Duodenal mucosa (tissue), 2 donors: ENCODE data around the gene CACNA1F.
A peak's percentile ranks its signal among the peaks of the same experiment; 100 is the strongest.

Source experiments
- H3K27ac ChIP-seq: one replicate; pipeline ENCODE4 v1.7.0; 2013; ENCODE audit warnings: low read depth, low read length
- H3K27me3 ChIP-seq, 2 donors: one replicate each; pipeline ENCODE4 v1.7.0; 2013; ENCODE audit warnings: low read length in 2 of 2, control low read depth in 1 of 2; ENCODE audit not compliant: insufficient read depth in 2 of 2, control insufficient read depth in 1 of 2
- H3K36me3 ChIP-seq, 2 donors: one replicate each; pipeline ENCODE4 v1.7.0; 2013; ENCODE audit warnings: low read length in 2 of 2, control low read depth in 1 of 2; ENCODE audit not compliant: insufficient read depth in 2 of 2, control insufficient read depth in 1 of 2
- H3K4me1 ChIP-seq, 2 donors: one replicate each; pipeline ENCODE4 v1.7.0; 2013; ENCODE audit warnings: low read length in 2 of 2, control low read depth in 1 of 2; ENCODE audit not compliant: insufficient read depth in 2 of 2, control insufficient read depth in 1 of 2
- H3K4me3 ChIP-seq, 2 donors: one replicate each; pipeline ENCODE4 v1.7.0; 2013; ENCODE audit warnings: low read length in 2 of 2, low read depth in 1 of 2
- H3K9ac ChIP-seq, 2 donors: one replicate each; pipeline ENCODE4 v1.7.0; 2013; ENCODE audit warnings: low read length in 2 of 2, low read depth in 1 of 2
- H3K9me3 ChIP-seq, 2 donors: one replicate each; pipeline ENCODE4 v1.7.0; 2013; ENCODE audit warnings: low read length in 2 of 2, control low read depth in 1 of 2; ENCODE audit not compliant: control insufficient read depth in 1 of 2

CACNA1F gene

GRCh38 chrX:49167740-49168108, 65.4 kb downstream of the CACNA1F start:
- peak overlapping the region; percentile 71 to 80 for H3K9ac ChIP-seq
- H3K27me3 ChIP-seq: no peaks in the 10 kb centered on the region
- no peaks in the 10 kb centered on the region for H3K9me3 ChIP-seq
- peaks cover 10 to 24% of the 10 kb centered on the region in 2 donors for H3K4me1 ChIP-seq
- H3K36me3 ChIP-seq: no peaks in the 10 kb centered on the region
- H3K4me3 ChIP-seq: peak overlapping the region; percentile 63 to 66
- peak overlapping the region; percentile 94 for H3K27ac ChIP-seq

GRCh38 chrX:49166914-49167739, 66.0 kb downstream of the CACNA1F start:
- H3K4me3 ChIP-seq: peak overlapping the region; percentile 63 to 66
- H3K9me3 ChIP-seq: no peaks in the 10 kb centered on the region

GRCh38 chrX:49165901-49166881, 66.9 kb downstream of the CACNA1F start:
- peak overlapping the region; percentile 71 to 80 for H3K9ac ChIP-seq
- peak overlapping the region; percentile 63 to 66 for H3K4me3 ChIP-seq
- H3K36me3 ChIP-seq: no peaks in the 10 kb centered on the region
- H3K4me1 ChIP-seq: peaks cover 10 to 22% of the 10 kb centered on the region in 2 donors
- H3K27me3 ChIP-seq: no peaks in the 10 kb centered on the region
- H3K27ac ChIP-seq: peak overlapping the region; percentile 94
- no peaks in the 10 kb centered on the region for H3K9me3 ChIP-seq

More at GRCh38 chrX:49166914-49167739, 66.0 kb downstream of the CACNA1F start:
- Histone ChIP-seq H3K27ac (peak overlapping the region; percentile 94), H3K36me3 (no peaks in the 10 kb centered on the region), H3K4me1 (peaks cover 10 to 22% of the 10 kb centered on the region in 2 donors), H3K9ac (peak overlapping the region; percentile 71 to 80), H3K27me3 (no peaks in the 10 kb centered on the region)

GRCh38 chrX:49164589-49165360, 68.4 kb downstream of the CACNA1F start:
- Histone ChIP-seq H3K27me3 (no peaks in the 10 kb centered on the region), H3K4me1 (peaks cover 10 to 22% of the 10 kb centered on the region in 2 donors), H3K36me3 (no peaks in the 10 kb centered on the region), H3K9ac (peak overlapping the region in 1 of 2 donors; percentile 66), H3K27ac (peak overlapping the region; percentile 20), H3K9me3 (no peaks in the 10 kb centered on the region), H3K4me3 (no peak overlapping the region)

- peak overlapping the region; percentile 92 for H3K27ac ChIP-seq
- H3K9ac ChIP-seq: peak overlapping the region; percentile 66 to 77
- H3K36me3 ChIP-seq: no peaks in the 10 kb centered on the region
- H3K4me3 ChIP-seq: peak overlapping the region; percentile 22 to 61
- H3K4me1 ChIP-seq: peaks cover 10 to 22% of the 10 kb centered on the region in 2 donors
- no peaks in the 10 kb centered on the region for H3K9me3 ChIP-seq
- H3K27me3 ChIP-seq: no peaks in the 10 kb centered on the region
These were observed 69.4 kb downstream of the CACNA1F start for GRCh38 chrX:49163555-49164419.

- Histone ChIP-seq H3K9ac (peak within 1 kb of the TSS; percentile 66 to 77), H3K4me1 (peaks cover 5 to 19% of the 10 kb centered on the region in 2 donors), H3K36me3 (no peaks in the 10 kb centered on the region), H3K27ac (peak within 1 kb of the TSS; percentile 92), H3K4me3 (peak within 1 kb of the TSS in 1 of 2 donors; percentile 61), H3K9me3 (no peaks in the 10 kb centered on the region), H3K27me3 (no peaks in the 10 kb centered on the region)
These were observed 70.5 kb downstream of the CACNA1F start, which contains the start of gene MAGIX for GRCh38 chrX:49162620-49163019. Gene MAGIX (plus strand): TSS chrX:49162758. CDS start chrX:49162890, 132 bp downstream.

GRCh38 chrX:49161632-49162031, 71.5 kb downstream of the CACNA1F start:
- H3K27ac ChIP-seq: no peak overlapping the region
- H3K4me3 ChIP-seq: no peak overlapping the region
- H3K9me3 ChIP-seq: no peaks in the 10 kb centered on the region
- H3K36me3 ChIP-seq: no peaks in the 10 kb centered on the region
- peaks cover 0 to 13% of the 10 kb centered on the region in 2 donors for H3K4me1 ChIP-seq
- no peaks in the 10 kb centered on the region for H3K27me3 ChIP-seq
- H3K9ac ChIP-seq: no peak overlapping the region

GRCh38 chrX:49160908-49161307, 72.2 kb downstream of the CACNA1F start:
- no peaks in the 10 kb centered on the region for H3K9me3 ChIP-seq

GRCh38 chrX:49157194-49157593, 75.9 kb downstream of the CACNA1F start:
- Histone ChIP-seq H3K36me3 (no peaks in the 10 kb centered on the region), H3K4me3 (no peak overlapping the region), H3K9me3 (no peaks in the 10 kb centered on the region), H3K9ac (no peak overlapping the region), H3K27ac (no peak overlapping the region), H3K4me1 (no peaks in the 10 kb centered on the region), H3K27me3 (no peaks in the 10 kb centered on the region)

More at GRCh38 chrX:49160908-49161307, 72.2 kb downstream of the CACNA1F start:
- Histone ChIP-seq H3K27ac (no peak overlapping the region), H3K9ac (no peak overlapping the region), H3K4me3 (no peak overlapping the region), H3K36me3 (no peaks in the 10 kb centered on the region), H3K4me1 (peaks cover 0 to 13% of the 10 kb centered on the region in 2 donors), H3K27me3 (no peaks in the 10 kb centered on the region)
